ENCODE measurements around the gene PYGM. TPM values are rescaled to one million over a fixed set of nuclear protein-coding genes. Genes with fewer than 3 reads are reported as not detected.

The PYGM gene
- total RNA-seq, 2 experiments from 2014 or later, result 2.2 TPM

- TF ChIP-seq CTCF (conservative IDR thresholded peaks at IDR 0.05; ENCODE audit: low read length) (no peak), EZH2phosphoT487 (IDR thresholded peaks at IDR 0.05; ENCODE audit: borderline replicate concordance, low read depth, low read length) (no peak)
- CTCF ChIA-PET (ENCODE audit: unreplicated experiment), result interaction anchor here (1.5 kb wide), 1 partner anchor 58 kb away, joined by 4 read pairs; no protein-coding TSS in a partner anchor
- Histone ChIP-seq H3K4me3 (ENCODE audit: low read depth, low read length, poor library complexity, severe bottlenecking) (peak overlapping the region; percentile 89), H3K27ac (ENCODE audit: low read depth, low read length, poor library complexity, severe bottlenecking) (peak overlapping the region; percentile 95), H3K9me2 (ENCODE audit: insufficient read depth, low read length) (no peaks in the 10 kb centered on the region), H3K79me2 (ENCODE audit: insufficient read depth, low read depth, low read length) (peaks cover 6% of the 10 kb centered on the region; the same call in 1 of the 2 replicates), H3K36me3 (ENCODE audit: insufficient read depth, low read length) (peaks cover 5% of the 10 kb centered on the region; the same call in 1 of the 2 replicates), H3K9me3 (ENCODE audit: low read length) (no peaks in the 10 kb centered on the region), H2AFZ (ENCODE audit: low read length) (peak overlapping the region; percentile 78; the same call in 1 of the 2 replicates), H4K20me1 (ENCODE audit: insufficient read depth, low read length) (0 out of 2 replicates have a peak, but pooled peaks cover 7% of the 10 kb centered on the region), H3K4me1 (ENCODE audit: insufficient read depth, low read length, poor library complexity, severe bottlenecking) (peaks cover 41% of the 10 kb centered on the region), H3K4me2 (ENCODE audit: low read length) (peak overlapping the region; percentile 90)
- no TSS peak for BruUV-seq (replicated peaks)
- POLR2A ChIA-PET, result interaction anchor here (0.6 to 2.8 kb wide), 2 partner anchors 17 to 26 kb away, joined by 3 to 9 read pairs; no protein-coding TSS in a partner anchor
- intact Hi-C loops (cut with micrococcal nuclease; ENCODE audit: unreplicated experiment), result no loop called here
- DNase-seq (ENCODE audit: low spot score), result no peak
Measured at GRCh38 chr11:64746486-64746885, 13.3 kb downstream of the PYGM start.

- BruUV-seq (replicated peaks), result no TSS peak
- CTCF ChIA-PET (ENCODE audit: unreplicated experiment), result interaction anchor here (1.9 kb wide), 1 partner anchor 26 kb away, joined by 6 read pairs; no protein-coding TSS in a partner anchor
- POLR2A ChIA-PET, result interaction anchor here (0.6 to 2.8 kb wide), 4 partner anchors 18 to 35 kb away, joined by 3 to 9 read pairs (median 4); no protein-coding TSS in a partner anchor
- Histone ChIP-seq H2AFZ (ENCODE audit: low read length) (peak overlapping the region; percentile 78), H3K9me3 (ENCODE audit: low read length) (no peaks in the 10 kb centered on the region), H3K36me3 (ENCODE audit: insufficient read depth, low read length) (peaks cover 13% of the 10 kb centered on the region), H3K4me1 (ENCODE audit: insufficient read depth, low read length, poor library complexity, severe bottlenecking) (peaks cover 45% of the 10 kb centered on the region), H3K4me3 (ENCODE audit: low read depth, low read length, poor library complexity, severe bottlenecking) (peak overlapping the region; percentile 89), H3K4me2 (ENCODE audit: low read length) (peak overlapping the region; percentile 90), H4K20me1 (ENCODE audit: insufficient read depth, low read length) (0 out of 2 replicates have a peak, but pooled peaks cover 7% of the 10 kb centered on the region), H3K27ac (ENCODE audit: low read depth, low read length, poor library complexity, severe bottlenecking) (peak overlapping the region; percentile 95), H3K79me2 (ENCODE audit: insufficient read depth, low read depth, low read length) (peaks cover 6% of the 10 kb centered on the region; the same call in 1 of the 2 replicates), H3K9me2 (ENCODE audit: insufficient read depth, low read length) (no peaks in the 10 kb centered on the region)
- intact Hi-C loops (cut with micrococcal nuclease; ENCODE audit: unreplicated experiment), result loop anchor here (1.0 kb wide), 1 partner anchor 33 kb away; the partner anchor contains the start of gene SF1
- peak; percentile 90 for DNase-seq (ENCODE audit: low spot score)
- TF ChIP-seq CTCF (conservative IDR thresholded peaks at IDR 0.05; ENCODE audit: low read length), result no peak
- no peak for TF ChIP-seq EZH2phosphoT487 (IDR thresholded peaks at IDR 0.05; ENCODE audit: borderline replicate concordance, low read depth, low read length)
Measured at GRCh38 chr11:64745521-64746328, 14.0 kb downstream of the PYGM start.

All from OCI-LY7 (cell line).